ENCODE results near the gene VEPH1.

VEPH1 gene

GRCh38 chr3:157241599-157241998 lies 261.6 kb downstream of the VEPH1 start:
- no peak overlapping the region for H3K27ac ChIP-seq (ENCODE audit: low read depth, low read length)

GRCh38 chr3:157240408-157240807 lies 262.8 kb downstream of the VEPH1 start:
- no peaks in the 10 kb centered on the region for H3K27me3 ChIP-seq (ENCODE audit: control insufficient read depth in 5 of 5, insufficient read depth in 4 of 5, low read length in 5 of 5)
- no peaks in the 10 kb centered on the region for H3K4me1 ChIP-seq (ENCODE audit: control insufficient read depth in 5 of 5, insufficient read depth in 5 of 5, low read length in 5 of 5)
- H3K4me3 ChIP-seq (ENCODE audit: low read depth in 1 of 5, low read length in 5 of 5): no peak overlapping the region
- no peaks in the 10 kb centered on the region for H3K36me3 ChIP-seq (ENCODE audit: control insufficient read depth in 5 of 5, insufficient read depth in 5 of 5, low read length in 5 of 5)
- no peak overlapping the region for H3K27ac ChIP-seq (ENCODE audit: low read depth, low read length)
- H3K9ac ChIP-seq (ENCODE audit: low read length in 5 of 5): no peak overlapping the region
- no peaks in the 10 kb centered on the region for H3K9me3 ChIP-seq (ENCODE audit: control insufficient read depth in 5 of 5, low read length in 5 of 5)

More at GRCh38 chr3:157241599-157241998, 261.6 kb downstream of the VEPH1 start:
- H3K27me3 ChIP-seq (ENCODE audit: control insufficient read depth in 5 of 5, insufficient read depth in 4 of 5, low read length in 5 of 5): no peaks in the 10 kb centered on the region
- H3K9ac ChIP-seq (ENCODE audit: low read length in 5 of 5): no peak overlapping the region
- no peaks in the 10 kb centered on the region for H3K4me1 ChIP-seq (ENCODE audit: control insufficient read depth in 5 of 5, insufficient read depth in 5 of 5, low read length in 5 of 5)
- no peak overlapping the region for H3K4me3 ChIP-seq (ENCODE audit: low read depth in 1 of 5, low read length in 5 of 5)
- H3K36me3 ChIP-seq (ENCODE audit: control insufficient read depth in 5 of 5, insufficient read depth in 5 of 5, low read length in 5 of 5): no peaks in the 10 kb centered on the region
- no peaks in the 10 kb centered on the region for H3K9me3 ChIP-seq (ENCODE audit: control insufficient read depth in 5 of 5, low read length in 5 of 5)

- Histone ChIP-seq H3K9ac (ENCODE audit: low read length in 5 of 5) (no peak overlapping the region), H3K36me3 (ENCODE audit: control insufficient read depth in 5 of 5, insufficient read depth in 5 of 5, low read length in 5 of 5) (no peaks in the 10 kb centered on the region), H3K27me3 (ENCODE audit: control insufficient read depth in 5 of 5, insufficient read depth in 4 of 5, low read length in 5 of 5) (no peaks in the 10 kb centered on the region), H3K27ac (ENCODE audit: low read depth, low read length) (no peak overlapping the region), H3K4me3 (ENCODE audit: low read depth in 1 of 5, low read length in 5 of 5) (no peak overlapping the region), H3K4me1 (ENCODE audit: control insufficient read depth in 5 of 5, insufficient read depth in 5 of 5, low read length in 5 of 5) (no peaks in the 10 kb centered on the region), H3K9me3 (ENCODE audit: control insufficient read depth in 5 of 5, low read length in 5 of 5) (no peaks in the 10 kb centered on the region)
Measured at GRCh38 chr3:157239082-157239704, 264.0 kb downstream of the VEPH1 start.

GRCh38 chr3:157238457-157238856 lies 264.8 kb downstream of the VEPH1 start:
- Histone ChIP-seq H3K9me3 (ENCODE audit: control insufficient read depth in 5 of 5, low read length in 5 of 5) (no peaks in the 10 kb centered on the region), H3K4me3 (ENCODE audit: low read depth in 1 of 5, low read length in 5 of 5) (no peak overlapping the region), H3K36me3 (ENCODE audit: control insufficient read depth in 5 of 5, insufficient read depth in 5 of 5, low read length in 5 of 5) (no peaks in the 10 kb centered on the region), H3K27ac (ENCODE audit: low read depth, low read length) (no peak overlapping the region), H3K4me1 (ENCODE audit: control insufficient read depth in 5 of 5, insufficient read depth in 5 of 5, low read length in 5 of 5) (no peaks in the 10 kb centered on the region), H3K9ac (ENCODE audit: low read length in 5 of 5) (no peak overlapping the region), H3K27me3 (ENCODE audit: control insufficient read depth in 5 of 5, insufficient read depth in 4 of 5, low read length in 5 of 5) (no peaks in the 10 kb centered on the region)

GRCh38 chr3:157237886-157238285 lies 265.3 kb downstream of the VEPH1 start:
- Histone ChIP-seq H3K27ac (ENCODE audit: low read depth, low read length) (no peak overlapping the region), H3K4me1 (ENCODE audit: control insufficient read depth in 5 of 5, insufficient read depth in 5 of 5, low read length in 5 of 5) (no peaks in the 10 kb centered on the region), H3K36me3 (ENCODE audit: control insufficient read depth in 5 of 5, insufficient read depth in 5 of 5, low read length in 5 of 5) (no peaks in the 10 kb centered on the region), H3K27me3 (ENCODE audit: control insufficient read depth in 5 of 5, insufficient read depth in 4 of 5, low read length in 5 of 5) (no peaks in the 10 kb centered on the region), H3K9me3 (ENCODE audit: control insufficient read depth in 5 of 5, low read length in 5 of 5) (no peaks in the 10 kb centered on the region), H3K4me3 (ENCODE audit: low read depth in 1 of 5, low read length in 5 of 5) (no peak overlapping the region), H3K9ac (ENCODE audit: low read length in 5 of 5) (no peak overlapping the region)

- no peak overlapping the region for H3K27ac ChIP-seq (ENCODE audit: low read depth, low read length)
- H3K9me3 ChIP-seq (ENCODE audit: control insufficient read depth in 5 of 5, low read length in 5 of 5): no peaks in the 10 kb centered on the region
- H3K9ac ChIP-seq (ENCODE audit: low read length in 5 of 5): no peak overlapping the region
- no peaks in the 10 kb centered on the region for H3K27me3 ChIP-seq (ENCODE audit: control insufficient read depth in 5 of 5, insufficient read depth in 4 of 5, low read length in 5 of 5)
- H3K36me3 ChIP-seq (ENCODE audit: control insufficient read depth in 5 of 5, insufficient read depth in 5 of 5, low read length in 5 of 5): no peaks in the 10 kb centered on the region
- H3K4me1 ChIP-seq (ENCODE audit: control insufficient read depth in 5 of 5, insufficient read depth in 5 of 5, low read length in 5 of 5): no peaks in the 10 kb centered on the region
- H3K4me3 ChIP-seq (ENCODE audit: low read depth in 1 of 5, low read length in 5 of 5): no peak overlapping the region
Measured at GRCh38 chr3:157235291-157235690, 267.9 kb downstream of the VEPH1 start.

GRCh38 chr3:157233923-157234322 lies 269.3 kb downstream of the VEPH1 start:
- Histone ChIP-seq H3K9me3 (ENCODE audit: control insufficient read depth in 5 of 5, low read length in 5 of 5) (no peaks in the 10 kb centered on the region), H3K4me3 (ENCODE audit: low read depth in 1 of 5, low read length in 5 of 5) (no peak overlapping the region)

GRCh38 chr3:157232141-157232540 lies 271.1 kb downstream of the VEPH1 start:
- Histone ChIP-seq H3K4me1 (ENCODE audit: control insufficient read depth in 5 of 5, insufficient read depth in 5 of 5, low read length in 5 of 5) (no peaks in the 10 kb centered on the region), H3K27ac (ENCODE audit: low read depth, low read length) (no peak overlapping the region), H3K27me3 (ENCODE audit: control insufficient read depth in 5 of 5, insufficient read depth in 4 of 5, low read length in 5 of 5) (no peaks in the 10 kb centered on the region), H3K36me3 (ENCODE audit: control insufficient read depth in 5 of 5, insufficient read depth in 5 of 5, low read length in 5 of 5) (no peaks in the 10 kb centered on the region), H3K9me3 (ENCODE audit: control insufficient read depth in 5 of 5, low read length in 5 of 5) (no peaks in the 10 kb centered on the region), H3K4me3 (ENCODE audit: low read depth in 1 of 5, low read length in 5 of 5) (no peak overlapping the region), H3K9ac (ENCODE audit: low read length in 5 of 5) (no peak overlapping the region)

More at GRCh38 chr3:157233923-157234322, 269.3 kb downstream of the VEPH1 start:
- no peak overlapping the region for H3K9ac ChIP-seq (ENCODE audit: low read length in 5 of 5)
- H3K27me3 ChIP-seq (ENCODE audit: control insufficient read depth in 5 of 5, insufficient read depth in 4 of 5, low read length in 5 of 5): no peaks in the 10 kb centered on the region
- H3K4me1 ChIP-seq (ENCODE audit: control insufficient read depth in 5 of 5, insufficient read depth in 5 of 5, low read length in 5 of 5): no peaks in the 10 kb centered on the region
- H3K36me3 ChIP-seq (ENCODE audit: control insufficient read depth in 5 of 5, insufficient read depth in 5 of 5, low read length in 5 of 5): no peaks in the 10 kb centered on the region
- H3K27ac ChIP-seq (ENCODE audit: low read depth, low read length): no peak overlapping the region

- Histone ChIP-seq H3K9me3 (ENCODE audit: control insufficient read depth in 5 of 5, low read length in 5 of 5) (no peaks in the 10 kb centered on the region), H3K9ac (ENCODE audit: low read length in 5 of 5) (no peak overlapping the region), H3K27ac (ENCODE audit: low read depth, low read length) (no peak overlapping the region), H3K4me1 (ENCODE audit: control insufficient read depth in 5 of 5, insufficient read depth in 5 of 5, low read length in 5 of 5) (no peaks in the 10 kb centered on the region), H3K4me3 (ENCODE audit: low read depth in 1 of 5, low read length in 5 of 5) (no peak overlapping the region), H3K27me3 (ENCODE audit: control insufficient read depth in 5 of 5, insufficient read depth in 4 of 5, low read length in 5 of 5) (no peaks in the 10 kb centered on the region), H3K36me3 (ENCODE audit: control insufficient read depth in 5 of 5, insufficient read depth in 5 of 5, low read length in 5 of 5) (no peaks in the 10 kb centered on the region)
Measured at GRCh38 chr3:157231071-157231470, 272.1 kb downstream of the VEPH1 start.

- no peak overlapping the region for H3K4me3 ChIP-seq (ENCODE audit: low read depth in 1 of 5, low read length in 5 of 5)
- H3K9me3 ChIP-seq (ENCODE audit: control insufficient read depth in 5 of 5, low read length in 5 of 5): no peaks in the 10 kb centered on the region
- H3K4me1 ChIP-seq (ENCODE audit: control insufficient read depth in 5 of 5, insufficient read depth in 5 of 5, low read length in 5 of 5): no peaks in the 10 kb centered on the region
- H3K36me3 ChIP-seq (ENCODE audit: control insufficient read depth in 5 of 5, insufficient read depth in 5 of 5, low read length in 5 of 5): no peaks in the 10 kb centered on the region
- H3K27ac ChIP-seq (ENCODE audit: low read depth, low read length): no peak overlapping the region
- no peaks in the 10 kb centered on the region for H3K27me3 ChIP-seq (ENCODE audit: control insufficient read depth in 5 of 5, insufficient read depth in 4 of 5, low read length in 5 of 5)
- H3K9ac ChIP-seq (ENCODE audit: low read length in 5 of 5): no peak overlapping the region
Measured at GRCh38 chr3:157226173-157226847, 276.9 kb downstream of the VEPH1 start.
